Measurements from ENCODE around the gene OSER1. TPM values are rescaled to one million over a fixed set of nuclear protein-coding genes. Genes with fewer than 3 reads are reported as not detected.

OSER1 gene
- total RNA-seq, 4 donors from 2014 or later: 16.1 to 62.2 (median 25.0) TPM

GRCh38 chr20:44212792-44213191, 2.2 kb upstream of the OSER1 start:
- H3K9me3 ChIP-seq: no peaks in the 10 kb centered on the region
- H3K27me3 ChIP-seq: no peaks in the 10 kb centered on the region
- peak overlapping the region in 1 of 4 donors; percentile 99 for H3K27ac ChIP-seq
- H3K36me3 ChIP-seq: peaks cover 0 to 8% (median 0%) of the 10 kb centered on the region in 3 donors
- intact Hi-C loops (cut with DNase I): loop anchor here (10.0 kb wide), 2 partner anchors 252 to 402 kb away; no protein-coding TSS in a partner anchor
- peaks cover 7 to 50% (median 24%) of the 10 kb centered on the region in 3 donors for H3K4me1 ChIP-seq
- WGBS, 2 donors: 44 to 48% methylated on average over 4 of the region's 4 CpGs
- no peak overlapping the region for H3K4me3 ChIP-seq
- no peak for DNase-seq
- TF ChIP-seq, protein P1, sequence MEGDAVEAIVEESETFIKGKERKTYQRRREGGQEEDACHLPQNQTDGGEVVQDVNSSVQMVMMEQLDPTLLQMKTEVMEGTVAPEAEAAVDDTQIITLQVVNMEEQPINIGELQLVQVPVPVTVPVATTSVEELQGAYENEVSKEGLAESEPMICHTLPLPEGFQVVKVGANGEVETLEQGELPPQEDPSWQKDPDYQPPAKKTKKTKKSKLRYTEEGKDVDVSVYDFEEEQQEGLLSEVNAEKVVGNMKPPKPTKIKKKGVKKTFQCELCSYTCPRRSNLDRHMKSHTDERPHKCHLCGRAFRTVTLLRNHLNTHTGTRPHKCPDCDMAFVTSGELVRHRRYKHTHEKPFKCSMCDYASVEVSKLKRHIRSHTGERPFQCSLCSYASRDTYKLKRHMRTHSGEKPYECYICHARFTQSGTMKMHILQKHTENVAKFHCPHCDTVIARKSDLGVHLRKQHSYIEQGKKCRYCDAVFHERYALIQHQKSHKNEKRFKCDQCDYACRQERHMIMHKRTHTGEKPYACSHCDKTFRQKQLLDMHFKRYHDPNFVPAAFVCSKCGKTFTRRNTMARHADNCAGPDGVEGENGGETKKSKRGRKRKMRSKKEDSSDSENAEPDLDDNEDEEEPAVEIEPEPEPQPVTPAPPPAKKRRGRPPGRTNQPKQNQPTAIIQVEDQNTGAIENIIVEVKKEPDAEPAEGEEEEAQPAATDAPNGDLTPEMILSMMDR (IDR thresholded peaks at IDR 0.05): no peak
- no peak for TF ChIP-seq POLR2A (IDR thresholded peaks at IDR 0.05)

- Histone ChIP-seq H3K27ac (peak overlapping the region; percentile 97 to 100 (median 99)), H3K36me3 (peaks cover 0 to 10% (median 0%) of the 10 kb centered on the region in 3 donors), H3K4me1 (peaks cover 7 to 56% (median 24%) of the 10 kb centered on the region in 3 donors), H3K4me3 (peak overlapping the region; percentile 76 to 98 (median 91)), H3K9me3 (no peaks in the 10 kb centered on the region), H3K27me3 (no peaks in the 10 kb centered on the region)
- no peak for DNase-seq
- WGBS, 2 donors: 10% methylated on average over 11 to 24 of the region's 24 CpGs
- intact Hi-C loops (cut with DNase I): loop anchor here (10.0 kb wide), 2 partner anchors 253 to 403 kb away; no protein-coding TSS in a partner anchor
- TF ChIP-seq POLR2A (IDR thresholded peaks at IDR 0.05): no peak
- TF ChIP-seq, protein P1 (IDR thresholded peaks at IDR 0.05): peak in 1 of 6 experiments; percentile 0
Observed at GRCh38 chr20:44211177-44212039, 837 bp upstream of the OSER1 start.

- WGBS, 2 donors: 0 to 1% methylated on average over 31 of the region's 31 CpGs
Observed at GRCh38 chr20:44209686-44210405, 725 bp downstream of the OSER1 start.

DNA sequence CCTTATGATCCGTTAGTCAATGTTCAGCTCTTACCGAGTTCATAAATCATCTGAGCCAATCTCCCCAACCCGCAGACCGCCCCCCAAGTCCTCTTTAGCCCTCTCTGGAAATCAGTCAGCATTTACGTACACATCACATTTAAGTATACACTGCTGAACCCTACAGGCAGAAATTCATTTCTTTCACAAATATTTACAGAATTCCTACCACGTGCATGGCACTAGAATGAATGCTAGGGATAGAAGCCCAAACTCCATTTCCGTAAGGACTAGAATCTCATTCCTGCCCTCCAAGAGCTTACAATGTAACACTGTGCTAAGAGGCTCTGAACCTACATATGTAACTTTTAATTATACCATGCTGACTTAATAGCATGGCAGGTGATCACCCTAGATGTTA, 1.8 kb downstream of the OSER1 start:
- no peaks in the 10 kb centered on the region for H3K27me3 ChIP-seq
- peaks cover 0 to 22% (median 0%) of the 10 kb centered on the region in 3 donors for H3K36me3 ChIP-seq
- H3K27ac ChIP-seq: peak overlapping the region; percentile 97 to 100 (median 100)
- no peak for TF ChIP-seq POLR2A (IDR thresholded peaks at IDR 0.05)
- TF ChIP-seq, protein P1 (IDR thresholded peaks at IDR 0.05): peak in 1 of 6 experiments; percentile 3
- H3K9me3 ChIP-seq: no peaks in the 10 kb centered on the region
- peak overlapping the region; percentile 76 to 98 (median 91) for H3K4me3 ChIP-seq
- no peak for DNase-seq
- intact Hi-C loops (cut with DNase I): no loop called here
- peaks cover 12 to 83% (median 39%) of the 10 kb centered on the region in 3 donors for H3K4me1 ChIP-seq
- 20 to 23% methylated on average over 7 of the region's 7 CpGs for WGBS, 2 donors

More at GRCh38 chr20:44209686-44210405, 725 bp downstream of the OSER1 start:
- peak overlapping the region; percentile 97 to 100 (median 100) for H3K27ac ChIP-seq
- H3K36me3 ChIP-seq: peaks cover 0 to 18% (median 0%) of the 10 kb centered on the region in 3 donors
- DNase-seq: no peak
- TF ChIP-seq POLR2A (IDR thresholded peaks at IDR 0.05): no peak
- H3K27me3 ChIP-seq: no peaks in the 10 kb centered on the region
- H3K9me3 ChIP-seq: no peaks in the 10 kb centered on the region
- peaks cover 7 to 72% (median 30%) of the 10 kb centered on the region in 3 donors for H3K4me1 ChIP-seq
- intact Hi-C loops (cut with DNase I): loop anchor here (10.0 kb wide), 2 partner anchors 255 to 405 kb away; no protein-coding TSS in a partner anchor
- peak overlapping the region; percentile 76 to 98 (median 91) for H3K4me3 ChIP-seq

- intact Hi-C loops (cut with DNase I): no loop called here
- TF ChIP-seq POLR2A (IDR thresholded peaks at IDR 0.05): no peak
- TF ChIP-seq, protein P1 (IDR thresholded peaks at IDR 0.05): no peak
- H3K27ac ChIP-seq: peak overlapping the region; percentile 97 to 100 (median 100)
- DNase-seq: no peak
- peaks cover 0 to 23% (median 0%) of the 10 kb centered on the region in 3 donors for H3K36me3 ChIP-seq
- WGBS, 2 donors: 36 to 37% methylated on average over 7 of the region's 7 CpGs
- H3K4me1 ChIP-seq: peaks cover 12 to 88% (median 45%) of the 10 kb centered on the region in 3 donors
- peak overlapping the region in 3 of 4 donors; percentile 76 to 98 (median 96) for H3K4me3 ChIP-seq
- H3K9me3 ChIP-seq: no peaks in the 10 kb centered on the region
- H3K27me3 ChIP-seq: no peaks in the 10 kb centered on the region
Observed at GRCh38 chr20:44208165-44208564, 2.4 kb downstream of the OSER1 start.
